Mucosa of rectum (tissue), 2 donors: ENCODE data around the gene ANKDD1B.

Experiments used
- H3K27ac ChIP-seq, 2 donors: one replicate each; pipeline ENCODE4 v1.7.0; 2013; ENCODE audit warnings: inconsistent platforms in 2 of 2, low read depth in 2 of 2, low read length in 2 of 2
- H3K27me3 ChIP-seq, 2 donors: one replicate each; pipeline ENCODE4 v1.7.0; 2013; ENCODE audit warnings: low read length in 2 of 2; ENCODE audit not compliant: control insufficient read depth in 2 of 2, insufficient read depth in 2 of 2
- H3K36me3 ChIP-seq, 2 donors: one replicate each; pipeline ENCODE4 v1.7.0; 2013; ENCODE audit warnings: low read length in 2 of 2; ENCODE audit not compliant: control insufficient read depth in 2 of 2, insufficient read depth in 2 of 2
- H3K4me1 ChIP-seq, 2 donors: one replicate each; pipeline ENCODE4 v1.7.0; 2013; ENCODE audit warnings: low read length in 2 of 2, mild to moderate bottlenecking in 1 of 2; ENCODE audit not compliant: control insufficient read depth in 2 of 2, insufficient read depth in 2 of 2
- H3K4me3 ChIP-seq, 2 donors: one replicate each; pipeline ENCODE4 v1.7.0; 2013; ENCODE audit warnings: low read length in 2 of 2
- H3K9ac ChIP-seq, 2 donors: one replicate each; pipeline ENCODE4 v1.7.0; 2013; ENCODE audit warnings: low read length in 2 of 2, low read depth in 1 of 2, mild to moderate bottlenecking in 1 of 2
- H3K9me3 ChIP-seq, 2 donors: one replicate each; pipeline ENCODE4 v1.7.0; 2013; ENCODE audit warnings: low read length in 2 of 2; ENCODE audit not compliant: control insufficient read depth in 2 of 2
- donor health status: healthy.
- donor health status: Normal muscosa, but diverticular disease.

ANKDD1B gene

GRCh38 chr5:75632321-75632720 lies 21.1 kb downstream of the ANKDD1B start:
- Histone ChIP-seq H3K36me3 (no peaks in the 10 kb centered on the region), H3K27me3 (no peaks in the 10 kb centered on the region), H3K9ac (no peak overlapping the region), H3K4me1 (no peaks in the 10 kb centered on the region), H3K27ac (no peak overlapping the region), H3K4me3 (no peak overlapping the region), H3K9me3 (no peaks in the 10 kb centered on the region)

DNA sequence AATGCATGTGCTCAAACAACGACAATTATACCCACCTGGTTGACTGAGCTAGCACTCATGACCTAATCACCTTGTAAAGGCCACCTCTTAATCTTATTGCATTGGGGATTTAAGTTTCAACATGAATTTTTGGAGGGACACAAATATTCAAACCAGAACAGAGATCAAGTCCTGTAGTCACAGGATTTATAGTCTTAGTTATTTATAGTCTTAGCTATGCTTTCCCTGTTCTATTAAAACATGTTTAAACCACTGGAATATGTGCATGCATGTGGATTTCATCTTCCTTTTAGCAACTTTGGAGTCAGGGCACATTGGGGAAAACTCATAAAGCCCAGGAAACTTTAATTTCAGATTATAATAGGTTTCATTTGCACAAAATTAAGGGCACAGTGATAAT lies 26.7 kb downstream of the ANKDD1B start:
- Histone ChIP-seq H3K4me3 (no peak overlapping the region), H3K27ac (no peak overlapping the region)

DNA sequence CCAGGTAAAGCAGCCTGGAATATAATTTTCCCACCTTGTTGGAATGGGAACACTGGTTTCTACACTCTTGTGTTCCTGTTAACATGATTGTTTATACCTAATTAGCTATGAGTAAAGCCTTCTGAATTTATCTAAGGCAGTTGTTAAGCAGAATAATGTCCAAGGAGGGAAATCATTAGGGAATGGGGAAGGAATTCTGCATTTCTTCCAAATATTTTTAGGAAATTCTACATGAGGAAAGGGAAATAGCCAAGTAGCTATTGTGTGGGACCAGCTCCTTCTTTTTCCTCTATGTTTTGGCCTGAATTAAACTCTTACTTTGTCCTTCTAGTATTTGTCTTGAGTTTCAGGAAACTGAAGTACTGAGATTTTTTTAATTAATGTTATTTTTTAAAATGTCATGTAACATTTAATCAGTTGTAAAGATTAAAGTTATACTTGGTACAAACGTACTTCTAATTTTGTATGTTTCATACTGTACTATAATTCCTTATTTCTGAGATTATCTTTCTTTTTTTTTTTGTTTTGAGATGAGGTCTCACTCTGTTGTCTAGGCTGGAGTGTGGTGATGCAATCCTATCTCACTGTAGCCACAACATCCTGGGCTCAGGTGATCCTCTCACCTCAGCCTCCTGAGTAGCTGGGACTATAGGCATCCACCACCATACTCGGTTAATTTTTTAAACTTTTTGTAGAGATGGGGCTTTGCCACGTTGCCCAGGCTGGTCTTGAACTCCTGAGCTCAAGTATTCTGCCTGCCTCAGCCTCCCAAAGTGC lies 28.5 kb downstream of the ANKDD1B start:
- Histone ChIP-seq H3K36me3 (no peaks in the 10 kb centered on the region), H3K4me1 (no peaks in the 10 kb centered on the region), H3K27ac (no peak overlapping the region), H3K4me3 (no peak overlapping the region), H3K27me3 (no peaks in the 10 kb centered on the region), H3K9me3 (no peaks in the 10 kb centered on the region), H3K9ac (no peak overlapping the region)

More for the DNA sequence above, 26.7 kb downstream of the ANKDD1B start:
- H3K27me3 ChIP-seq, result no peaks in the 10 kb centered on the region
- no peaks in the 10 kb centered on the region for H3K9me3 ChIP-seq
- no peak overlapping the region for H3K9ac ChIP-seq
- no peaks in the 10 kb centered on the region for H3K4me1 ChIP-seq
- H3K36me3 ChIP-seq, result no peaks in the 10 kb centered on the region

GRCh38 chr5:75640395-75640794 lies 29.1 kb downstream of the ANKDD1B start:
- Histone ChIP-seq H3K27ac (no peak overlapping the region), H3K27me3 (no peaks in the 10 kb centered on the region), H3K9me3 (no peaks in the 10 kb centered on the region), H3K4me3 (no peak overlapping the region), H3K9ac (no peak overlapping the region), H3K36me3 (no peaks in the 10 kb centered on the region), H3K4me1 (no peaks in the 10 kb centered on the region)

- Histone ChIP-seq H3K27me3 (no peaks in the 10 kb centered on the region), H3K27ac (no peak overlapping the region), H3K9ac (no peak overlapping the region), H3K9me3 (no peaks in the 10 kb centered on the region), H3K36me3 (no peaks in the 10 kb centered on the region), H3K4me1 (no peaks in the 10 kb centered on the region), H3K4me3 (no peak overlapping the region)
Observed at GRCh38 chr5:75640826-75641225, 29.6 kb downstream of the ANKDD1B start.

- H3K27ac ChIP-seq, result no peak overlapping the region
- no peaks in the 10 kb centered on the region for H3K36me3 ChIP-seq
- no peaks in the 10 kb centered on the region for H3K27me3 ChIP-seq
- peaks cover 0 to 12% of the 10 kb centered on the region in 2 donors for H3K4me1 ChIP-seq
- peak overlapping the region; percentile 1 to 35 for H3K4me3 ChIP-seq
- H3K9me3 ChIP-seq, result no peaks in the 10 kb centered on the region
- no peak overlapping the region for H3K9ac ChIP-seq
Observed at GRCh38 chr5:75648712-75649111, 37.5 kb downstream of the ANKDD1B start.

- peak overlapping the region; percentile 43 to 46 for H3K27ac ChIP-seq
- H3K9me3 ChIP-seq, result no peaks in the 10 kb centered on the region
- no peak overlapping the region for H3K4me3 ChIP-seq
- H3K27me3 ChIP-seq, result no peaks in the 10 kb centered on the region
- no peaks in the 10 kb centered on the region for H3K36me3 ChIP-seq
- no peak overlapping the region for H3K9ac ChIP-seq
- peaks cover 0 to 12% of the 10 kb centered on the region in 2 donors for H3K4me1 ChIP-seq
Observed at GRCh38 chr5:75651575-75652238, 40.5 kb downstream of the ANKDD1B start.

DNA sequence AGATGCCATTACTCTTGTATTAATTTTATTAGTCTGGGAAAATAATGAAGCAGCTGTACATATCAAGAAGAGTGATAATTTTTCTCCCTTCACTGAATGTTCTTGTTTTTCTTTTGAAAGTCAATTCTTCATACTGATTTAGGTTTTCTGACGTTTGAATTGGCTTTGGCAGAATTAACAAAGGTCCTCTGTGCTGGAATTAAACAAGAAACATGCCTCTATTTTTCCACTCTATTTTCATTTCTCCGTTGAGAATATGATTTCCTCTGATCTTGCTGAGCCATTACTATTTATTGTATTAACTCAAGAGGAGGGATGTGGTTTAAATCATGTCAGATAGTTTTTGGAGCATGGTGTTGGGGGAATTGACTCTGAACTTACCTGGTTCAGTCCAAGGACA lies 42.3 kb downstream of the ANKDD1B start:
- Histone ChIP-seq H3K4me3 (no peak overlapping the region), H3K9ac (no peak overlapping the region), H3K4me1 (peaks cover 0 to 9% of the 10 kb centered on the region in 2 donors), H3K9me3 (no peaks in the 10 kb centered on the region), H3K27me3 (no peaks in the 10 kb centered on the region), H3K27ac (no peak overlapping the region), H3K36me3 (no peaks in the 10 kb centered on the region)

DNA sequence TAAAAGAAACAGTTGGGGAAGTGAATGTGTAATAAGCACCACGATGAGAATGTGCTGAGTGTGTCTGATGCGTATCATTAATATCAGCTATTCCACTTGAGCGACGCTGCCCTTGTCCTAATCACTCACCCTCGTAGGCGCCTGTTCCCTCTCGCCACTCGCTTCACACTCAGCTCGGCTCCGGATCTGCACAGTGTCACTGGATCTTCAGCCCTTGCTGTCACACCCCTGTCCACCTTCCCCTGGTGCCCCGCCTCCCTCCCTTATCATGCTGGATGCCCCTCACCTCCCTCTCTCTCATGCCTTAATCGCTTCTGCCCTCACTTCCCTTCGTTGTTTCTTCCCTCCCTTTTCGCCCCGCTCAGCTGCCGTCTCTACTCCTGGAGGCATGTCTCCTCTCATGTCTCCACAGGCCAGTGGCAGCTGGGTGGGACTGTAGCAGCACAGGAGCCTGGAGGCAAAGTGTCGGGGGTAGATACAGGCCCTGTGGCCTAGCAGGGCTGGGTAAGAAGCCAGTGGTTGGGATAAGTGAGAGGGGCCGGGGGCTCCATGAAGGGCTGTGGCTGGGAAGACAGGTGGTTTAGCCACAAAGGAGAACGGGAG lies 43.5 kb downstream of the ANKDD1B start:
- peaks cover 0 to 8% of the 10 kb centered on the region in 2 donors for H3K4me1 ChIP-seq
- H3K4me3 ChIP-seq, result no peak overlapping the region
- no peak overlapping the region for H3K9ac ChIP-seq
- H3K27ac ChIP-seq, result no peak overlapping the region
- no peaks in the 10 kb centered on the region for H3K27me3 ChIP-seq
- H3K36me3 ChIP-seq, result no peaks in the 10 kb centered on the region
- H3K9me3 ChIP-seq, result no peaks in the 10 kb centered on the region

- H3K27me3 ChIP-seq, result no peaks in the 10 kb centered on the region
- peaks cover 0 to 5% of the 10 kb centered on the region in 2 donors for H3K4me1 ChIP-seq
- peak overlapping the region; percentile 44 to 58 for H3K4me3 ChIP-seq
- H3K36me3 ChIP-seq, result no peaks in the 10 kb centered on the region
- peak overlapping the region; percentile 3 to 37 for H3K27ac ChIP-seq
- H3K9ac ChIP-seq, result peak overlapping the region in 1 of 2 donors; percentile 22
- no peaks in the 10 kb centered on the region for H3K9me3 ChIP-seq
Observed at GRCh38 chr5:75656311-75657003, 45.2 kb downstream of the ANKDD1B start.
